ENCODE results near the gene JMJD1C.

GRCh38 chr10:63210611-63211196 is 255.1 kb downstream of the JMJD1C start:
- TF ChIP-seq CTCF (conservative IDR thresholded peaks at IDR 0.05; ENCODE audit: low read length) = no peak
- TF ChIP-seq EZH2phosphoT487 (IDR thresholded peaks at IDR 0.05; ENCODE audit: borderline replicate concordance) = no peak

Measured in Loucy (cell line).